CD4-positive, alpha-beta T cell (primary cell): ENCODE results near the gene PEX10. TPM values are rescaled to one million over a fixed set of nuclear protein-coding genes. Genes with fewer than 3 reads are reported as not detected.

ENCODE experiments used
- ATAC-seq: fragments of 200-7000 bp; cut with Tn5 transposase; one replicate; pipeline ENCODE4 v1.10.0; 2022; ENCODE audit warnings: mild to moderate bottlenecking; ENCODE audit not compliant: poor library complexity
- CTCF ChIA-PET: fragments of 350-600 bp; sonication (Branson Sonifier 250); formaldehyde crosslinking; loops from one replicate; lab custom pipeline; 2021; ENCODE audit warnings: antibody characterized with exemption, inconsistent platforms; lab: Charles Lee
- POLR2A ChIA-PET: fragments of 350-600 bp; sonication (Branson Sonifier 250); formaldehyde crosslinking; loops from one replicate; lab custom pipeline; 2021; ENCODE audit warnings: antibody characterized with exemption, inconsistent platforms; lab: Charles Lee
- DNase-seq, 14 experiments: peaks; one replicate each; pipeline ENCODE4 v3.0.0-alpha.2; 2013 to 2020; ENCODE audit warnings: mixed read lengths in 2 of 14
- H3K27ac ChIP-seq, 2 donors: one replicate each; pipeline versions ENCODE4 v1.5.1 to v1.7.0; 2013; ENCODE audit warnings: low read length in 2 of 2, low read depth in 1 of 2, mild to moderate bottlenecking in 1 of 2
- H3K27me3 ChIP-seq, 2 experiments: 1 replicate in 1 of 2; 2 replicates in 1 of 2; pipeline versions ENCODE4 v1.6.1 to v1.7.0; 2013; ENCODE audit warnings: low read length in 2 of 2, control low read depth in 1 of 2, mild to moderate bottlenecking in 1 of 2, moderate library complexity in 1 of 2; ENCODE audit not compliant: insufficient read depth in 2 of 2, control insufficient read depth in 1 of 2
- H3K36me3 ChIP-seq: one replicate; pipeline ENCODE4 v1.6.1; 2013; ENCODE audit warnings: low read length, control low read depth; ENCODE audit not compliant: insufficient read depth
- H3K4me1 ChIP-seq: one replicate; pipeline ENCODE4 v1.6.1; 2013; ENCODE audit warnings: low read length, control low read depth; ENCODE audit not compliant: insufficient read depth
- H3K4me3 ChIP-seq: one replicate; pipeline ENCODE4 v1.5.1; 2013; ENCODE audit warnings: mild to moderate bottlenecking, low read length, moderate library complexity
- H3K9me3 ChIP-seq, 2 experiments: 1 replicate in 1 of 2; 2 replicates in 1 of 2; pipeline versions ENCODE4 v1.6.1 to v1.7.0; 2013; ENCODE audit warnings: low read length in 2 of 2, mild to moderate bottlenecking in 2 of 2, control low read depth in 1 of 2, moderate library complexity in 1 of 2; ENCODE audit not compliant: control insufficient read depth in 1 of 2, insufficient read depth in 1 of 2
- H3K27ac Mint-ChIP-seq: one replicate; pipeline ENCODE4 v1.8.0; 2020; ENCODE audit warnings: mixed read lengths
- H3K27me3 Mint-ChIP-seq: one replicate; pipeline ENCODE4 v1.8.0; 2021; ENCODE audit warnings: mixed read lengths
- H3K36me3 Mint-ChIP-seq: one replicate; pipeline ENCODE4 v1.8.0; 2021; ENCODE audit warnings: low read depth, mixed read lengths
- H3K4me1 Mint-ChIP-seq: one replicate; pipeline ENCODE4 v1.8.0; 2021; ENCODE audit warnings: low read depth, mixed read lengths
- H3K4me3 Mint-ChIP-seq: one replicate; pipeline ENCODE4 v1.8.0; 2020; ENCODE audit warnings: mild to moderate bottlenecking, mixed read lengths
- H3K9me3 Mint-ChIP-seq: one replicate; pipeline ENCODE4 v1.8.0; 2020; ENCODE audit warnings: mixed read lengths
- intact Hi-C, 2 experiments: fragments of 100-400 bp; cut with DNase I in 1 of 2; cut with micrococcal nuclease in 1 of 2; formaldehyde crosslinking; loops; one replicate each; pipeline versions ENCODE4 v1.15.1 to v1.9.0; 2023 to 2025; cut with DNase I, micrococcal nuclease
- total RNA-seq, 174 experiments: library from RNA in 2 of 174; stranded (reverse) in 2 of 174; gene quantifications; one replicate each; pipeline ENCODE4 v1.2.3 and lab custom pipeline; 2021 to 2026
- TF ChIP-seq, protein P1 (sequence below): fragments of 200-600 bp; IDR thresholded peaks from one replicate; pipeline ENCODE4 v1.8.0; 2022; ENCODE audit warnings: antibody characterized with exemption, mild to moderate bottlenecking

The PEX10 gene
- total RNA-seq, 2 experiments from 2014 or later: 12.0 to 12.5 TPM

DNA sequence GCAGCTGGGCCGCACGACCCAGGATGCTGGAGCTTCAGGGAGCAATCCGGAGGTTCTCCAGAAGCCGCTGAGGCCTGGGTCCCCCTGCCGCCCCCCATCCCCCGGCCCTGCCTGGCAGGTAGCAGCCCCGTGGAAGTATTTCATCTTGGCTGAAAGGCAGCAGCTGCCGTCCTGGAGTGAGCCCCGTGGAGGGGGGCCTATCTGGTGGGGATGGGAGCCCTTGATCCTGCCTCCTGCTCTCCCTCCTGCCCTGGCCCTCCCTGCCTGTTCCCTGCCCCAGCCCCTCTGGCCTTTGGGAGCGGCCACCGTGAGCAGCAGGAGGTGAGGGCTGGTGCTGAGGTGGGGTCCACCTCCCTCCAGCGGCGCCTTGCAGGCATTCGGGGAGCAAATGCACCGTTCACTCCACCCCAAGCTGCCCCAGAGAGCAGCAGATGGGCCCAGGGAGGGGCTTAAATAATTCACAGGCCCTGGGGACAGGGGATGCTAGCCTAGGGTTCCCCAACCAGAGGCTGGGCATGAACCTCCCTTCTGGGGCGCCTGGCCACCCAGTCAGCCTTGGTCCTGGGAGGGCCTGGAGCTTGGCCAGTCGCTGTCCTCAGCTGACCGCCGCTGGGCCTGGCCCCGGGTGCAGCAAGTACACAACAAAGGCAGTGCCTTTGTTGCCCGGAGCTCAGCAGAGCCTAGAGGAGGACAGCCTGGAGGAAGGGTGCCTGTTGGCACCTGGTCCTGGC, 40.0 kb upstream of the PEX10 start:
- POLR2A ChIA-PET: no interaction called here
- Mint-ChIP-seq H3K9me3 (no peaks in the 10 kb centered on the region), H3K4me1 (no peaks in the 10 kb centered on the region), H3K27me3 (no peaks in the 10 kb centered on the region), H3K27ac (no peak overlapping the region), H3K36me3 (no peaks in the 10 kb centered on the region), H3K4me3 (no peak overlapping the region)
- Histone ChIP-seq H3K4me3 (no peak overlapping the region), H3K4me1 (no peaks in the 10 kb centered on the region), H3K27ac (no peak overlapping the region), H3K36me3 (no peaks in the 10 kb centered on the region), H3K27me3 (no peaks in the 10 kb centered on the region), H3K9me3 (no peaks in the 10 kb centered on the region)
- intact Hi-C loops: no loop called here
- ATAC-seq: no peak
- TF ChIP-seq, protein P1, sequence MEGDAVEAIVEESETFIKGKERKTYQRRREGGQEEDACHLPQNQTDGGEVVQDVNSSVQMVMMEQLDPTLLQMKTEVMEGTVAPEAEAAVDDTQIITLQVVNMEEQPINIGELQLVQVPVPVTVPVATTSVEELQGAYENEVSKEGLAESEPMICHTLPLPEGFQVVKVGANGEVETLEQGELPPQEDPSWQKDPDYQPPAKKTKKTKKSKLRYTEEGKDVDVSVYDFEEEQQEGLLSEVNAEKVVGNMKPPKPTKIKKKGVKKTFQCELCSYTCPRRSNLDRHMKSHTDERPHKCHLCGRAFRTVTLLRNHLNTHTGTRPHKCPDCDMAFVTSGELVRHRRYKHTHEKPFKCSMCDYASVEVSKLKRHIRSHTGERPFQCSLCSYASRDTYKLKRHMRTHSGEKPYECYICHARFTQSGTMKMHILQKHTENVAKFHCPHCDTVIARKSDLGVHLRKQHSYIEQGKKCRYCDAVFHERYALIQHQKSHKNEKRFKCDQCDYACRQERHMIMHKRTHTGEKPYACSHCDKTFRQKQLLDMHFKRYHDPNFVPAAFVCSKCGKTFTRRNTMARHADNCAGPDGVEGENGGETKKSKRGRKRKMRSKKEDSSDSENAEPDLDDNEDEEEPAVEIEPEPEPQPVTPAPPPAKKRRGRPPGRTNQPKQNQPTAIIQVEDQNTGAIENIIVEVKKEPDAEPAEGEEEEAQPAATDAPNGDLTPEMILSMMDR: no peak
- no peak for DNase-seq
- CTCF ChIA-PET: no interaction called here

DNA sequence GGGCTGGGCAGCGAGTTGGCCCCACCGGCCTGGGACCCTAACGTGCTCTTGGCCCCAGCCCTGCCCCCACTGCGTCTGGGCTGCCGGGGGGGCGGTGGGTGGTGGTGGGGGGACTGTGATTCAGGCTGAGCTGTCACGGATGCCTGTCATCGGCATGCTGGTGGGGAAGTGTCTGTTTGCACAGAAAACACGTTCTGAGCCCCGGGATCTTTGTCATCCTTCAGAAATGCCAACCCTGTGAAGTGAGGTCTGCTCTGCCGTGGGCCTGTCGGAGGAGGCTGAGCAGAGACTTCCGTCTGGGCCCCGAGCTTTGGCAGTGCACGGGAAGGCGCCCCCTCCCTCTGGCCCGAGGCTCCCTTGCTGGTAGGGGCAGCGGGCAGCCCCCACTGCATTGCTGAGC, 39.4 kb upstream of the PEX10 start:
- H3K4me1 ChIP-seq: no peaks in the 10 kb centered on the region
- ChIA-PET CTCF (no interaction called here), POLR2A (no interaction called here)
- H3K36me3 ChIP-seq: no peaks in the 10 kb centered on the region
- H3K9me3 Mint-ChIP-seq: no peaks in the 10 kb centered on the region
- H3K27ac ChIP-seq: no peak overlapping the region
- no peak for ATAC-seq
- no peaks in the 10 kb centered on the region for H3K4me1 Mint-ChIP-seq
- no peak overlapping the region for H3K4me3 ChIP-seq
- DNase-seq: no peak
- H3K27ac Mint-ChIP-seq: no peak overlapping the region
- no peaks in the 10 kb centered on the region for H3K27me3 ChIP-seq
- no peaks in the 10 kb centered on the region for H3K36me3 Mint-ChIP-seq
- H3K27me3 Mint-ChIP-seq: no peaks in the 10 kb centered on the region
- intact Hi-C loops: no loop called here
- no peaks in the 10 kb centered on the region for H3K9me3 ChIP-seq
- TF ChIP-seq, protein P1: no peak
- H3K4me3 Mint-ChIP-seq: no peak overlapping the region

DNA sequence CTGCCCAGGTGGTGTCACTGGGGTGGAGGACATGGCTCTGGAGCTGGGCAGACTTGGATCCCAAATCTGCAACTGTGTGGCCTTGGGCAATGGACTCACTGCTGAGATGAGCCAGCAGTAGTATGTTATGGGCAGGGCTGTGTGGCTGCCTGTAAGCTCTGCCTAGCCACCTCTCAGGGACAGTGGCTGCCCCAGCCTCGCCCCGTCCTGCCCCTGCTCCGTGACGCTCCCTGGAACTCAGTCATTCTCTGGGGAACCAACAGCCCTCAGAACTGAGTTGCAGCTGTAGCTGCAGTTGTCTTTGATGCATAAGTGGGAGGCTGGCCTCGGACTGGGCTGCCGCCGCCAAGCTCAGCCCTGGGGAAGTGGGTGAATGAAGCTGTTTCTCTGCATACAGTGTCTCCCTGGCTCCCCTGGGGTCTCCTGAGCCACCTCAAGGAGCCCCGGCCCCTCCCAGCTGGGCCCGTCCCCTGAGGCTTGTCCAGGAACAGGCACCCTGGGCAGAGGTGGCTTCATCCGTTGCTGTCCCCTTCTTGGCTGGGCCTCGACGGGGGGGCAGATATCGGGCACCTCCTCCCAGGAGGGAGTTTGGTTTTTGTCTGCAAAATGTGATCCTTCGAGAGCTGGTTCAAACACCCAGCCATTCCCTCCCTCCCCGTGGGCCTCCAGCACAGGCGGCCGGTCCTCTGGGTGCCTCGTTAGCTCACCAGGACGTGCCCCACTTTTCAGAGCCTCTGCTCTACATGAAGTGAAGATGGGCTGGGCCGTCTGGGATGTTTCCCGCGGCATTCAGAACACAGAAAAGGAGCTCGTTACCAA, 37.5 kb upstream of the PEX10 start:
- H3K4me3 Mint-ChIP-seq: no peak overlapping the region
- DNase-seq: no peak
- Histone ChIP-seq H3K4me3 (no peak overlapping the region), H3K9me3 (no peaks in the 10 kb centered on the region), H3K27me3 (peaks cover 0 to under 1% of the 10 kb centered on the region in 2 experiments), H3K27ac (no peak overlapping the region), H3K4me1 (no peaks in the 10 kb centered on the region), H3K36me3 (no peaks in the 10 kb centered on the region)
- H3K27ac Mint-ChIP-seq: no peak overlapping the region
- ChIA-PET POLR2A (no interaction called here), CTCF (no interaction called here)
- intact Hi-C loops: no loop called here
- no peaks in the 10 kb centered on the region for H3K36me3 Mint-ChIP-seq
- H3K27me3 Mint-ChIP-seq: no peaks in the 10 kb centered on the region
- ATAC-seq: no peak
- H3K9me3 Mint-ChIP-seq: no peaks in the 10 kb centered on the region
- TF ChIP-seq, protein P1: no peak
- no peaks in the 10 kb centered on the region for H3K4me1 Mint-ChIP-seq
